Fibroblast of upper back skin (primary cell): ENCODE measurements around the gene GJC1.
A peak's percentile ranks its signal among the peaks of the same experiment; 100 is the strongest.

Experiments
- DNase-seq: peaks from one replicate; pipeline ENCODE4 v3.0.0-alpha.2; 2013

The GJC1 gene

GRCh38 chr17:44775838-44776621, 54.1 kb downstream of the GJC1 start:
- DNase-seq = no peak

DNA sequence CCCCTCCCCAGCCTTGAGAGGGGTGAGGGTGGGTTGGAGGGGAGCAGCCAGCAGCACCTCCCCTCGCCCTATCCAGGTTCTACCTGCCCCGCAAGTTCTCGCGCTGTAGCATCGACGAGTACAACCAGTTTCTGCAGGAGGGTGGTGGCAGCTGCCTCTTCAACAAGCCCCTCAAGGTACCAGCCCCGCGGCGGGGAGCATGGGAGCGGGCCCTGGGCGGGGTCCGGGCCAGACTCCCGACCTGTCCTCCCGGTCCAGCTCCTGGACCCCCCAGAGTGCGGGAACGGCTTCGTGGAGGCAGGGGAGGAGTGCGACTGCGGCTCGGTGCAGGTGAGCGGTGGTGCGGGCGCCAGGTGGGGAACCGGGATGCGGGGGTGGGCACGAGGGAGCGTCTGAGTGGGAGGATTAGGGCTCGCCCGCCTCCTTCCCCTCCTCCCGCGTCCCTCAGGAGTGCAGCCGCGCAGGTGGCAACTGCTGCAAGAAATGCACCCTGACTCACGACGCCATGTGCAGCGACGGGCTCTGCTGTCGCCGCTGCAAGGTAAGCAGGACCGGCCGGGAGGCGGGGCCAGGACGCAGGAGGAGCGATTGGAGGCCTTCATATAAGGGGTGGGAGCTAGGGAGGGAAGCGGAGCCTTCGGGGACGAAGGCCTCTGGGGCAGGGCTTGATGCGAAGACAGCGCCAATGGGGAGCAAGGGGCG, 54.8 kb downstream of the GJC1 start:
- peak; percentile 97 for DNase-seq

DNA sequence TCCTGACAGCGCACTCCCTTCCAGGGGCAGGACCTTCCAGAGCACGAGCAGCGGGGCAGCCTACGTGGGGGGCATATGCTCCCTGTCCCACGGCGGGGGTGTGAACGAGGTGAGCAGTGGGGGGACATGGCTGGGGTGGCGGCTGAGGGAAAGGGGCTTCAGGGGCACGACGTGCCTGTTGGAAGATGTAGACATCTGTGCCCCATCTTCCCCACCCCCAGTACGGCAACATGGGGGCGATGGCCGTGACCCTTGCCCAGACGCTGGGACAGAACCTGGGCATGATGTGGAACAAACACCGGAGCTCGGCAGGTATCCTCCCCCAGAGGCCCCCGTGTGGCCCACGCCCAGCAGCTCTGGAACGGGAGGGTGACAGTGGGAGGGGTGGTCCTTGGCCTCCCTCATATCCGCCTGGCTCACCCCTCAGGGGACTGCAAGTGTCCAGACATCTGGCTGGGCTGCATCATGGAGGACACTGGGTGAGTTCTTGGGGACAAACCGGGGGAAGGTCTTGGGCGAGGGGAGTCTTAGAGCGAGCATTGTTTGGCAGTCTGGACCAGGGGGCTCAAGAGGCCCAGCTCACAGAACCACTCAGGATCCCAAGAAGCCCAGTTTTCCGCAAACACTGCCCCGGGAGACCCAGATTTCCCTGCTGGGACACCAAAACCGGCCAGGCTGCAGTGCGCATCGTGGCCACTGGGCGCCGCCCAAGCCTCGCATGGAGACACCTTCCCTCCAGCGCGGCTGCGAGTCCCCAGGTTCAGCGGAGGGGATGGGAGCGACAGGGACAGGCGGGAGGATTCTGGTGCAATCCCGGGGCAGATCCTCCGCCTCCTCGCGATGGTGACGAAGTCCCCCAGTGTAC, 55.6 kb downstream of the GJC1 start:
- peak; percentile 70 for DNase-seq

DNA sequence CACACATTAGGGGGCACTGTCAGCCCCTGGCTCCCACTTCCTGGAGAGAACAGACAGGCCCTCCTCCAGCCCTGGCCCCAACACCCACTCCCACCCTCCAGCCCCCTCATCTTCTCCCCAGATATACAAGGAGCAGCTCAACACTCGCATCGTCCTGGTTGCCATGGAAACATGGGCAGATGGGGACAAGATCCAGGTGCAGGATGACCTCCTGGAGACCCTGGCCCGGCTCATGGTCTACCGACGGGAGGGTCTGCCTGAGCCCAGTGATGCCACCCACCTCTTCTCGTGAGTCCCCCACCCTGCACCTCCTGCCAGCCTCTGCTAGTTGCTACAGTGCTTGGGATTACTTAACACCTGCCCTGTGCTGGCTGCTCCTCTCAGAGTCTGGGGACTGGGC, 56.9 kb downstream of the GJC1 start:
- DNase-seq = no peak

DNA sequence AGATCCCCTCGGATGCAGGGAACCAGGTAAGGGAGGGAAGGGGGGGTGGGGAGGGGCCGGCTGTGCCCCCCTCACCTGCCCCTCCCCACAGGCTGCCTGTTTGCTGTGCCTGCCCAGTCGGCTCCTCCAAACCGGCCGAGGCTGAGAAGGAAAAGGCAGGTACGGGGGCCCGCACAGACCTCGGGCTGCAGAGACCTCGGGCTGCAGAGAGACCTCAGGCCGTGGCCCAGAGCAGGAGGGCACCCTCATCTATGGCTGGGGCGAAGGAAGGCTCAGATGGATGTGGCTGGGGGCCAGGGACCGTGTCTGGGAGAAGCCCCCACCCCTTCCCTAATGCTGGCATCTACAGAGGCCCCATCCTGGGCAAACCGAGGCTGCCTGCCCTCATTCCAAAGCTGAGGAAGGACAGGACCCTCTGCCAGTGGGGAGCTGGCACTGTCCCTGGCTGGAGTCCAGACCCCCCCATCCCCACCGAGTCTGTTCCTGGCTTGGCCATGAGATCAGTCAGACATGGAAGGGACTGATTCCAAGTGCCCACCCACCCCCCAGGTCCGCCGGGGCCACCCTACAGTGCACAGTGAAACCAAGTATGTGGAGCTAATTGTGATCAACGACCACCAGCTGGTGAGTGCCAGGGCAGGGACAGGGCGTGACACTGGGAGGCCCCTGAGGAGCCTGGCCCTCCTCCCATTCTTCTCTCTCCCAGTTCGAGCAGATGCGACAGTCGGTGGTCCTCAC, 57.6 kb downstream of the GJC1 start:
- DNase-seq = no peak

DNA sequence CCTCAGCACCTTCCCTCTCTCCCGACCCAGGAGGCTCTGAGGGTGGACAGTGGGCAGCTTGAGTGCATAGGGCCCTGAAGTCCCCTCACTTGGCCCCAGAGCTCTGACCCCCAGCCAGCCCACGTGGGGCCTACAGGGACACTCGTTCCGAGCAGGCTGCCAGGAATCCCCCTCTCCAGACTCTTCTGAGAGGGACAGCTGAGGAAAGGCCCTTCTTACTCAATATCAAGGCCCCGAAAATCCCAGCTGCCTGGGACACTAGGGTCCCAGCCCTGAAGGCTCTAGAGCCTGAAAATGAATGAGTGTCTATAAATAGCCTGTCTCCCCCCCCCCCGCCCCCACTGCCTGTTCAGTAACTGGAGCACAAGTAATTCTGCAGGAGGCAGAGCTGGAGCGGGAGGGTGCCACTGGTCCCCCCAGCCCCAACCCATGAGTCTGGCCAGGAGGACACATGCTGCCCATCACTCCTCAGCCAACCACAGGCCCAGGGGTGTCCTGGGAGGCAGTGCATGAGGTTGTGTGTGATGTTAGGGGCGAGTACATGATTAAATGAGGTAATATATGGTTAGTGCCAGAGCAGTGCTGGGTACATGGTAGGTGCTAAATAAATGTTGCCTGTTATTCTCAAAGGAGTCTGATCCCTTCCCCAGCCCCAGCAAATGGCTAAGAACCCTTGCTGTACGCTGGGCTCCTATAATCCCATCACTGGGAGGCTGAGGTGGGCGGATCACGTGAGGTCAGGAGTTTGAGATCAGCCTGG, 59.7 kb downstream of the GJC1 start:
- DNase-seq = no peak

GRCh38 chr17:44769647-44770084, 60.4 kb downstream of the GJC1 start:
- no peak for DNase-seq

- no peak for DNase-seq
Measured at GRCh38 chr17:44769230-44769629, 60.9 kb downstream of the GJC1 start.

DNA sequence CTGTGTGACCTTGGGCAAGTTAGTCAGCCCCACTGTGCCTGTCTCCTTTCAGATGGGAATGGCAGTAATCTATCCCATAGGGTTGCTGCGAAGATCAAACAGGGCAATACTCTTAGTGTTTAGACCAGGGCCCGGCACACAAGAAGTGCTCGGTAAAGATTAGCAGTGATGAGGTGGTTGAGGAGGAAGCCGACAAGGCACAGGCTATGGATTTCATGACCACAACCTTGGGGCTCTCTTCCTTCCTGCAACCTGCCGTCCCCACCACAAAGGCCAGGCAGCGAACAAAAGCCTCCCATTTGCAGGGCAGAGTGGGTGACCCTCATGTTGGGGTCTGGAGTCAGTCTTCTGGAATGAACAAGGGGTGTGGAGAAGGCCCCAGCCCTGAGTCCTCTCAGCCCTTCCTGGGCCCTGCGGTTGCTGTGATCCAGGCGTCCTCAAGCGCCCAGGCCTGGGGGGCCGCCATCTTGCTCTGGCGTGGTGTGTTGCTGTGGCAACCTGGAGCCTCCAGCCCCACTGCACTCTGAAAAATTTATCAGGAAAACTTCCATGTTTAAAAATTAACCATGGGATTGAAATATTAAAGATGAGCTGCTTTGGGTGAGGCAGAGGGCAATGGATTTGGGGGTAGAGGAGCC, 61.5 kb downstream of the GJC1 start:
- DNase-seq = no peak

DNA sequence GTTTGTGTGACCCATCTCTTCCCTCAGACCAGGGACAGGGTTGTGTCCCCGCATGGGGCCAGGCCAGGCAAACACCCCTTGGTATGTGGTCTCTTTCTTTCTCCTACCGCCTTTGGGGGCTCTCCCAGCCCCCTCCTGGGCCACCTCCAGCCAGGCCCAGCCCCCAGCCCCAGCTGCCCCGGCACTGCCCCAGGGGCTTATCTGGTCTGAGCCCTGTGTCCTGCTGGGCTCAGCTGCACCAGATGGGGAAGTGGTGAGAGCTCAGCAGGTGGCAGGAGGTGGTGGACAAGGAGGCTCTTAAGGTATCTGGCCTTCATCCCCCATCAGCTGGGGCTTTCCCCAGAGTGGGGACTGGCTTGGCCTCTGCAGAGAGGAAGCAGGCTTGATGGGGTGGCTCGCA, 62.6 kb downstream of the GJC1 start:
- no peak for DNase-seq

DNA sequence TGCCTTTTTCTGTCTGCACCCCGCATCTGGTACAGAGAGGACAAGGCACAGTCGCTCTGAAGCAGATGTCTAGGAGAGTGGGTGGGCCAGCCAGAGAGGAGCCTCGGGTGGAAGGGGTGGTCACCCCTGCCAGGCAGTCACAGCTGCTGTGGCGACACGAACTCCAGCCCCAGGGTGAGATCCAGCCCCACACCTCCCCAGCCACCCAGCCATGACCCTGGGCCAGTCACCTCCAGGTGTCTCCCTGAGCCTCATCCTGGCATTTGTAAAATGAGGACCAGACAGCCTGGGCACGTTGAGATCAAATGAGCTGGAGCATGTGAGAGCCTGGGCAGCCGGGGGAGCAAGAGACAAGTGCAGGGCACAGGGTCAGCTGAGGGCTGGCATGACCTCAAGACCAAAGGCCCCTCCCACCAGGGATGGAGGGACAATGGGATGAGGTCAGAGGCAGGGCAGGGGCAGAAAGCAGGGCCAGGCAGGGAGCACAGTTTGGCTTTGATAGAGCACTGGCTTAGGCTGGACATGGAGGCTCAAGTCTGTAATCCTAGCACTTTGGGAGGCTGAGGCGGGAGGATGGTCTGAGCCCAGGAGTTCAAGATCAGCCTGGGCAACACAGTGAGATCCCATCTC, 63.6 kb downstream of the GJC1 start:
- DNase-seq = no peak

DNA sequence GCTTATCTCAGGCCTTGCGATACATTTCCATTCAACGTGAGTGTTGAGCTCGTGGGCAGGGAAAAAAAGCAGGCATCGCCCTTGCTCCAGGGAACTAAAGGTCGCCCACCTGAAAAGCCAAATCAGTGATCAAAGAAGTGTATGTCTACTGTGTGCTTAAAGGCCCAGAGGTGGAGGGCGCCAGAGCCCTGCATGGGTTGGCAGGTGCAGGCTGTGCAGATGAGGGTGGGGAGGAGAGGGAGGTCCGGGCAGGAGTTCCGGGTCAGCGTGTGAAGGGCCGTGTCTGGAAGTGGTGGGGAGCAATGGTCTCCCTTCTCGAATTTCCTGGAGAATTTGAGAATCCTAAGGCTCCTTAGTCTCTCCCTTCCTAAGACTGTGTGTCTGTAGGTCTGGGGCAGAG, 64.1 kb downstream of the GJC1 start:
- no peak for DNase-seq

GRCh38 chr17:44763170-44763569, 66.9 kb downstream of the GJC1 start:
- DNase-seq = no peak

DNA sequence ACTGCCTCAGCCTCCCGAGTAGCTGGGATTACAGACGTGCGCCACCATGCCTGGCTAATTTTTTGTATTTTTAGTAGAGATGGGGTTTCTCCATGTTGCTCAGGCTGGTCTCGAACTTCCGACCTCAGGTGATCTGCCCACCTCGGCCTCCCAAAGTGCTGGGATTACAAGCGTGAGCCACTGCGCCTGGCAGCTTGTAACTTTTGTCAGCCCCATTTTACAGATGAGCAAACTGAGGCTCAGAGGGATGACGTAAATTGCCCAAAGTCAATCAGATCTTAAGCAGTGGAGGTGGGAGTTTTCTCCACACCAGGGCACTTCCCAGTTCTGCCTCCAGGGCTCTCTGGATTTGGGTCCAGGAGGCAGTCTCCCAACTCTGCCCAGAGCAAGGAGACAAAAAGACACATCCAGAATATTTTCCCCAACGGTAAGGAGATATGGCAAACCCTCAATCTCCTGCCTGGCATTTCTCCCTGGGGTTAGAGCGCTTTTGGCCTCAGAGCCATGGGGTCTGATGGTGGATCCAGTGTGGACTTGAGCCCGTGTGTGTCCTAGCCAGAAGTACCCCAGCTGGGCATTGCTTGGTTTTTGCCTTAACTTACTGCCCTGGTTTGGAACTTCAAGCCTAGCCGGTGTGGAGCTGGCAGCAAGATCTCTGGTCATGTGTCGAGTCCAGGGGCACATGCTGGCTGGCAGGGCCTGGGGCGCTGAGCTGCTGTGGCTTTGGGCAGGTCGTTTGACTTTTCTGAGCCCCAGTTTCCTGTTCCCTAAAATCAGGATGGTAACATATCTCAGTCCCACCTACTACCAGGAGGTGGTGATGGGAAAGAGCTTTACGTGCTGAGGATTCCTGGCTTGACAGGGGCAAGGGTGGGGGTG, 67.9 kb downstream of the GJC1 start:
- no peak for DNase-seq

GRCh38 chr17:44760474-44761308, 69.4 kb downstream of the GJC1 start:
- no peak for DNase-seq

DNA sequence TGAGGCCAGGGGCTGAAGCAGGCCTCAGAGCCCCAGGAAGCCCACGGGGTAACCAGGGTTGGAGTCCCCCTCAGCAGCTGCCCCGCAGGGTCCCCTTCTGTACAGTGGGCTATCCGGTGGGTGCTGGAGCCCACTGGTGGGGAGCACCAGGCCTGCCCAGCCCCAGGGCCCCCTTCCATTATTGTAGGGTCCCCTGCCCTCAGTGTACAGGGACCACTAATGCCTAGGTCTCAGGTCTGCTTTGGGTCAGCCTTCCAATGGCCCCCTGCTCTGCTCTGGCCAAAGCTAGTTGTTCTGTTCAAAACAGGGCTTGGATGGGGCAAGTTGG, 70.2 kb downstream of the GJC1 start:
- no peak for DNase-seq

- DNase-seq = no peak
Measured at GRCh38 chr17:44759086-44759915, 70.8 kb downstream of the GJC1 start.

DNA sequence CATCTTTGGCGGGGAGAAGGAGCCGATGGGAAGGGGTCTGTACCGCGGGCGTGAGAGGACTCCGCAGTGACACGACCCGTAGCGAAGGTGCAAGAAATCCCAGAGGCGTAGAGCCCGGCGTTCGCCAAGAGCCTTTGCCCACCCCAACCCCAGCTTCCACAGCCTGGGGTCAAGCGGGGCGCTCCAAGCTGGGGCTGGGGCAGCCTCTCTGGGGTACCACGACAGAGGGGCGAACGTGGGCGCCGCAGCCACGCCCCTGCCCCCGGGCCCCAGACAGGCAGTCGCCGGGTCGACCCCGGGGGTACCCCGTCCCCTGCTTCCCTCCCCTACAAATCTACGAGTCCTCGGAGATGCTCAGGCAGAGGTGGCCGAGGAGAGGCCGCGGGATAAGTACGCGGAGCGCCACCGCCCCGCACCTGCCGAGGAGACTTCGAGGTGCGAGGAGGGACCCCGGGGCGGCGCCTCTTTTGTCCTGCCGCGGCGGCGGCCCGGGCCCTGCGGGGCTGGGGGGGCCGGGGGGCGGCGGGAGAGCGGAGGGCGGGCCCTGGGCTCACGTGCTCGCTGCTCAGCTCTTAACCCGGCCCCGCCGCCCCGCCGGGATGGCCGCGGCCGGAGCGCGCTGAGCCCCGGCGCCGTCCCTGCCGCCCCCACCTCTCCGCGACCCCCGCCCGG, 71.5 kb downstream of the GJC1 start, which contains the start of gene ADAM11:
Gene ADAM11, plus strand, starts transcription at position 575 of the 672 bp plus-strand sequence. CDS start 212 bp downstream, outside the sequence.
- DNase-seq = no peak
